ENCODE data around the gene TMEM186.

The TMEM186 gene, protein sequence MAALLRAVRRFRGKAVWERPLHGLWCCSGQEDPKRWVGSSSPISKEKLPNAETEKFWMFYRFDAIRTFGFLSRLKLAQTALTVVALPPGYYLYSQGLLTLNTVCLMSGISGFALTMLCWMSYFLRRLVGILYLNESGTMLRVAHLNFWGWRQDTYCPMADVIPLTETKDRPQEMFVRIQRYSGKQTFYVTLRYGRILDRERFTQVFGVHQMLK

GRCh38 chr16:8797364-8798173, at the start of gene TMEM186, which contains the start of gene PMM2:
Gene TMEM186 (minus strand): TSS chr16:8797639. CDS start chr16:8797614, 25 bp downstream.
Gene PMM2 (plus strand): TSS chr16:8797839. CDS start chr16:8797883, 44 bp downstream.
- TF ChIP-seq, protein P1, sequence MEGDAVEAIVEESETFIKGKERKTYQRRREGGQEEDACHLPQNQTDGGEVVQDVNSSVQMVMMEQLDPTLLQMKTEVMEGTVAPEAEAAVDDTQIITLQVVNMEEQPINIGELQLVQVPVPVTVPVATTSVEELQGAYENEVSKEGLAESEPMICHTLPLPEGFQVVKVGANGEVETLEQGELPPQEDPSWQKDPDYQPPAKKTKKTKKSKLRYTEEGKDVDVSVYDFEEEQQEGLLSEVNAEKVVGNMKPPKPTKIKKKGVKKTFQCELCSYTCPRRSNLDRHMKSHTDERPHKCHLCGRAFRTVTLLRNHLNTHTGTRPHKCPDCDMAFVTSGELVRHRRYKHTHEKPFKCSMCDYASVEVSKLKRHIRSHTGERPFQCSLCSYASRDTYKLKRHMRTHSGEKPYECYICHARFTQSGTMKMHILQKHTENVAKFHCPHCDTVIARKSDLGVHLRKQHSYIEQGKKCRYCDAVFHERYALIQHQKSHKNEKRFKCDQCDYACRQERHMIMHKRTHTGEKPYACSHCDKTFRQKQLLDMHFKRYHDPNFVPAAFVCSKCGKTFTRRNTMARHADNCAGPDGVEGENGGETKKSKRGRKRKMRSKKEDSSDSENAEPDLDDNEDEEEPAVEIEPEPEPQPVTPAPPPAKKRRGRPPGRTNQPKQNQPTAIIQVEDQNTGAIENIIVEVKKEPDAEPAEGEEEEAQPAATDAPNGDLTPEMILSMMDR (IDR thresholded peaks at IDR 0.05), result no peak

- TF ChIP-seq, protein P1 (IDR thresholded peaks at IDR 0.05), result no peak
Observed at GRCh38 chr16:8847145-8847544, 49.7 kb upstream of the TMEM186 start.

GRCh38 chr16:8846401-8846932, 49.0 kb upstream of the TMEM186 start:
- TF ChIP-seq, protein P1 (IDR thresholded peaks at IDR 0.05), result no peak

GRCh38 chr16:8845699-8846298, 48.4 kb upstream of the TMEM186 start:
- TF ChIP-seq, protein P1 (IDR thresholded peaks at IDR 0.05), result no peak

DNA sequence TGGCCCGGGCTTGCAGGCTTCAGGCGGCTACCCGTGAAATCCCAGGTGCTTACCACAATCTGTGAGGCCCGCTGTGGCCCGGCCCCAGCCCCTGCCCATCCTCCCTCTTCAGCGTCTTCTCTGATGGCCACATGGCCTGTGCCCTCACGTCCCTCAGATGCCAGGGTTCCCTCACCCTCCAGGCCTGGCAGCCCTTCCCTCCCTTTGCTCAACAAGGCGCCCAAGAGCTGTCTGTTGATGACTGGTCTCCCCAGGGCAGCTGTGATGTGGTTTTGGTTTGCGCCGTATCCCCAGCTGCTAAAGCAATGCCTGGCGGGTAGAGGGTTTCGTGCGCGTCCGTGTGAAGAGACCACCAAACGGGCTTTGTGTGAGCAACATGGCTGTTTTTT, 35.3 kb upstream of the TMEM186 start:
- TF ChIP-seq, protein P1 (IDR thresholded peaks at IDR 0.05), result no peak

- TF ChIP-seq, protein P1 (IDR thresholded peaks at IDR 0.05), result no peak
Observed at GRCh38 chr16:8831871-8832716, 34.7 kb upstream of the TMEM186 start.

GRCh38 chr16:8831450-8831849, 34.0 kb upstream of the TMEM186 start:
- TF ChIP-seq, protein P1 (IDR thresholded peaks at IDR 0.05), result no peak

Data from LNCAP (cell line).